ENCODE data around the gene EFNA5. TPM values are rescaled to one million over a fixed set of nuclear protein-coding genes. Genes with fewer than 3 reads are reported as not detected.
"Not testable (repeated sequence)": the region's sequence is repeated elsewhere in the genome, so short reads cannot be mapped to it uniquely, and the experiment has no call there.

The EFNA5 gene
- total RNA-seq, 5 donors from 2014 or later (not counting 1 experiment from before 2014, with no cell fraction given) = 0.06 to 2.6 (median 0.21) TPM; not detected in 1

- Mint-ChIP-seq H3K27me3 (no peaks in the 10 kb centered on the region), H3K9me3 (no peaks in the 10 kb centered on the region), H3K36me3 (no peaks in the 10 kb centered on the region), H3K4me3 (no peak overlapping the region), H3K4me1 (no peaks in the 10 kb centered on the region), H3K27ac (no peak overlapping the region)
- ChIA-PET POLR2A (no interaction called here), CTCF (interaction anchor here in 1 of 2 donors (0.6 kb wide), 1 partner anchor 25 kb away, joined by 3 read pairs; no protein-coding TSS in a partner anchor)
- Histone ChIP-seq H3K36me3 (ENCODE audit: control insufficient read depth in 2 of 2, extremely low read depth in 1 of 2, insufficient read depth in 1 of 2, low read length in 1 of 2) (no peaks in the 10 kb centered on the region), H3K4me1 (ENCODE audit: control insufficient read depth in 1 of 2, extremely low read depth in 1 of 2, insufficient read depth in 2 of 2, low read length in 2 of 2) (no peaks in the 10 kb centered on the region), H3K27ac (ENCODE audit: low read length) (no peak overlapping the region), H3K27me3 (replicated peaks in 1 of 2; ENCODE audit: control insufficient read depth in 2 of 2, extremely low read depth in 1 of 2, insufficient read depth in 2 of 2, low read length in 1 of 2) (no peaks in the 10 kb centered on the region), H3K9me3 (no peaks in the 10 kb centered on the region), H3K4me3 (ENCODE audit: control insufficient read depth in 1 of 2, extremely low read depth in 1 of 2, low read length in 1 of 2) (no peak overlapping the region)
- DNase-seq = no peak
- ATAC-seq (replicated peaks in 1 of 4) = no peak
Observed at GRCh38 chr5:107456281-107456715, 214.4 kb downstream of the EFNA5 start.

GRCh38 chr5:107455111-107455544 is 215.6 kb downstream of the EFNA5 start:
- H3K4me3 ChIP-seq (ENCODE audit: control insufficient read depth in 1 of 2, extremely low read depth in 1 of 2, low read length in 1 of 2) = no peak overlapping the region
- CTCF ChIA-PET = no interaction called here
- no CpG with 5 or more reads among the region's 4 CpGs for WGBS (ENCODE audit: insufficient coverage)
- H3K27ac Mint-ChIP-seq = no peak overlapping the region
- DNase-seq (no peak), ATAC-seq (replicated peaks in 1 of 4) (no peak)
- H3K4me3 Mint-ChIP-seq = no peak overlapping the region
- no peak overlapping the region for H3K27ac ChIP-seq (ENCODE audit: low read length)
- no peaks in the 10 kb centered on the region for H3K36me3 ChIP-seq (ENCODE audit: control insufficient read depth in 2 of 2, extremely low read depth in 1 of 2, insufficient read depth in 1 of 2, low read length in 1 of 2)
- POLR2A ChIA-PET = no interaction called here
- no peaks in the 10 kb centered on the region for H3K4me1 ChIP-seq (ENCODE audit: control insufficient read depth in 1 of 2, extremely low read depth in 1 of 2, insufficient read depth in 2 of 2, low read length in 2 of 2)
- H3K9me3 Mint-ChIP-seq = no peaks in the 10 kb centered on the region
- H3K27me3 ChIP-seq (replicated peaks in 1 of 2; ENCODE audit: control insufficient read depth in 2 of 2, extremely low read depth in 1 of 2, insufficient read depth in 2 of 2, low read length in 1 of 2) = no peaks in the 10 kb centered on the region
- H3K36me3 Mint-ChIP-seq = no peaks in the 10 kb centered on the region
- H3K4me1 Mint-ChIP-seq = no peaks in the 10 kb centered on the region
- H3K9me3 ChIP-seq = no peaks in the 10 kb centered on the region
- H3K27me3 Mint-ChIP-seq = no peaks in the 10 kb centered on the region

- 80% methylated on average over 1 of the region's 4 CpGs for WGBS (ENCODE audit: insufficient coverage)
- H3K4me3 Mint-ChIP-seq; H3K4me3 ChIP-seq (ENCODE audit: control insufficient read depth in 1 of 2, extremely low read depth in 1 of 2, low read length in 1 of 2); H3K36me3 Mint-ChIP-seq; H3K27me3 Mint-ChIP-seq; DNase-seq; H3K27me3 ChIP-seq (replicated peaks in 1 of 2; ENCODE audit: control insufficient read depth in 2 of 2, extremely low read depth in 1 of 2, insufficient read depth in 2 of 2, low read length in 1 of 2); H3K27ac ChIP-seq (ENCODE audit: low read length); POLR2A ChIA-PET; H3K36me3 ChIP-seq (ENCODE audit: control insufficient read depth in 2 of 2, extremely low read depth in 1 of 2, insufficient read depth in 1 of 2, low read length in 1 of 2); H3K4me1 ChIP-seq (ENCODE audit: control insufficient read depth in 1 of 2, extremely low read depth in 1 of 2, insufficient read depth in 2 of 2, low read length in 2 of 2); H3K27ac Mint-ChIP-seq; H3K4me1 Mint-ChIP-seq; ATAC-seq (replicated peaks in 1 of 4); H3K9me3 ChIP-seq; H3K9me3 Mint-ChIP-seq; CTCF ChIA-PET: not testable (repeated sequence)
Observed at GRCh38 chr5:107451827-107452226, 218.9 kb downstream of the EFNA5 start.

- no peaks in the 10 kb centered on the region for H3K9me3 ChIP-seq
- CTCF ChIA-PET = no interaction called here
- H3K4me1 ChIP-seq (ENCODE audit: control insufficient read depth in 1 of 2, extremely low read depth in 1 of 2, insufficient read depth in 2 of 2, low read length in 2 of 2) = no peaks in the 10 kb centered on the region
- POLR2A ChIA-PET = no interaction called here
- no peaks in the 10 kb centered on the region for H3K36me3 ChIP-seq (ENCODE audit: control insufficient read depth in 2 of 2, extremely low read depth in 1 of 2, insufficient read depth in 1 of 2, low read length in 1 of 2)
- DNase-seq (no peak), ATAC-seq (replicated peaks in 1 of 4) (no peak)
- no peak overlapping the region for H3K4me3 Mint-ChIP-seq
- H3K9me3 Mint-ChIP-seq = peaks cover 0 to 3% (median 0%) of the 10 kb centered on the region in 3 donors
- H3K4me3 ChIP-seq (ENCODE audit: control insufficient read depth in 1 of 2, extremely low read depth in 1 of 2, low read length in 1 of 2) = no peak overlapping the region
- 78% methylated on average over 1 of the region's 3 CpGs for WGBS (ENCODE audit: insufficient coverage)
- H3K36me3 Mint-ChIP-seq = no peaks in the 10 kb centered on the region
- H3K4me1 Mint-ChIP-seq = no peaks in the 10 kb centered on the region
- H3K27ac Mint-ChIP-seq = no peak overlapping the region
- peaks cover 0 to 4% of the 10 kb centered on the region in 2 donors for H3K27me3 Mint-ChIP-seq
- no peak overlapping the region for H3K27ac ChIP-seq (ENCODE audit: low read length)
- no peaks in the 10 kb centered on the region for H3K27me3 ChIP-seq (replicated peaks in 1 of 2; ENCODE audit: control insufficient read depth in 2 of 2, extremely low read depth in 1 of 2, insufficient read depth in 2 of 2, low read length in 1 of 2)
Observed at GRCh38 chr5:107451028-107451427, 219.7 kb downstream of the EFNA5 start.

- Histone ChIP-seq H3K36me3 (ENCODE audit: control insufficient read depth in 2 of 2, extremely low read depth in 1 of 2, insufficient read depth in 1 of 2, low read length in 1 of 2) (no peaks in the 10 kb centered on the region), H3K27me3 (replicated peaks in 1 of 2; ENCODE audit: control insufficient read depth in 2 of 2, extremely low read depth in 1 of 2, insufficient read depth in 2 of 2, low read length in 1 of 2) (no peaks in the 10 kb centered on the region), H3K9me3 (no peaks in the 10 kb centered on the region), H3K4me1 (ENCODE audit: control insufficient read depth in 1 of 2, extremely low read depth in 1 of 2, insufficient read depth in 2 of 2, low read length in 2 of 2) (no peaks in the 10 kb centered on the region), H3K27ac (ENCODE audit: low read length) (no peak overlapping the region), H3K4me3 (ENCODE audit: control insufficient read depth in 1 of 2, extremely low read depth in 1 of 2, low read length in 1 of 2) (no peak overlapping the region)
- no peak overlapping the region for H3K4me3 Mint-ChIP-seq
- ATAC-seq (replicated peaks in 1 of 4) (no peak), DNase-seq (no peak)
- H3K27ac Mint-ChIP-seq = no peak overlapping the region
- no CpG with 5 or more reads among the region's 3 CpGs for WGBS (ENCODE audit: insufficient coverage)
- no peaks in the 10 kb centered on the region for H3K4me1 Mint-ChIP-seq
- H3K36me3 Mint-ChIP-seq = no peaks in the 10 kb centered on the region
- H3K9me3 Mint-ChIP-seq = peaks cover 0 to 3% (median 0%) of the 10 kb centered on the region in 3 donors
- ChIA-PET CTCF (no interaction called here), POLR2A (no interaction called here)
- peaks cover 0 to 5% of the 10 kb centered on the region in 2 donors for H3K27me3 Mint-ChIP-seq
Observed at GRCh38 chr5:107450531-107450930, 220.2 kb downstream of the EFNA5 start.

GRCh38 chr5:107449369-107449768 is 221.4 kb downstream of the EFNA5 start:
- H3K27ac Mint-ChIP-seq = no peak overlapping the region
- ChIA-PET CTCF (no interaction called here), POLR2A (no interaction called here)
- no peaks in the 10 kb centered on the region for H3K27me3 ChIP-seq (replicated peaks in 1 of 2; ENCODE audit: control insufficient read depth in 2 of 2, extremely low read depth in 1 of 2, insufficient read depth in 2 of 2, low read length in 1 of 2)
- no CpG with 5 or more reads among the region's 3 CpGs for WGBS (ENCODE audit: insufficient coverage)
- H3K27ac ChIP-seq (ENCODE audit: low read length) = no peak overlapping the region
- peaks cover 0 to 3% (median 0%) of the 10 kb centered on the region in 3 donors for H3K9me3 Mint-ChIP-seq
- H3K4me1 ChIP-seq (ENCODE audit: control insufficient read depth in 1 of 2, extremely low read depth in 1 of 2, insufficient read depth in 2 of 2, low read length in 2 of 2) = no peaks in the 10 kb centered on the region
- no peak for ATAC-seq (replicated peaks in 1 of 4)
- no peak overlapping the region for H3K4me3 Mint-ChIP-seq
- no peaks in the 10 kb centered on the region for H3K4me1 Mint-ChIP-seq
- H3K36me3 Mint-ChIP-seq = no peaks in the 10 kb centered on the region
- no peak overlapping the region for H3K4me3 ChIP-seq (ENCODE audit: control insufficient read depth in 1 of 2, extremely low read depth in 1 of 2, low read length in 1 of 2)
- DNase-seq = no peak
- H3K36me3 ChIP-seq (ENCODE audit: control insufficient read depth in 2 of 2, extremely low read depth in 1 of 2, insufficient read depth in 1 of 2, low read length in 1 of 2) = no peaks in the 10 kb centered on the region
- H3K9me3 ChIP-seq = no peaks in the 10 kb centered on the region
- peaks cover 0 to 10% of the 10 kb centered on the region in 2 donors for H3K27me3 Mint-ChIP-seq

GRCh38 chr5:107447587-107447986 is 223.2 kb downstream of the EFNA5 start:
- Histone ChIP-seq H3K27me3 (replicated peaks in 1 of 2; ENCODE audit: control insufficient read depth in 2 of 2, extremely low read depth in 1 of 2, insufficient read depth in 2 of 2, low read length in 1 of 2) (no peaks in the 10 kb centered on the region), H3K27ac (ENCODE audit: low read length) (no peak overlapping the region), H3K4me3 (ENCODE audit: control insufficient read depth in 1 of 2, extremely low read depth in 1 of 2, low read length in 1 of 2) (no peak overlapping the region), H3K9me3 (no peaks in the 10 kb centered on the region), H3K4me1 (ENCODE audit: control insufficient read depth in 1 of 2, extremely low read depth in 1 of 2, insufficient read depth in 2 of 2, low read length in 2 of 2) (no peaks in the 10 kb centered on the region), H3K36me3 (ENCODE audit: control insufficient read depth in 2 of 2, extremely low read depth in 1 of 2, insufficient read depth in 1 of 2, low read length in 1 of 2) (no peaks in the 10 kb centered on the region)
- Mint-ChIP-seq H3K27me3 (peaks cover 0 to 10% of the 10 kb centered on the region in 2 donors), H3K36me3 (no peaks in the 10 kb centered on the region), H3K4me1 (no peaks in the 10 kb centered on the region), H3K27ac (peak overlapping the region in 1 of 2 donors; percentile 5), H3K4me3 (no peak overlapping the region), H3K9me3 (peaks cover 0 to 3% (median 0%) of the 10 kb centered on the region in 3 donors)
- CTCF ChIA-PET = no interaction called here
- WGBS (ENCODE audit: insufficient coverage) = 90% methylated on average over 5 of the region's 6 CpGs
- POLR2A ChIA-PET = no interaction called here
- DNase-seq (no peak), ATAC-seq (replicated peaks in 1 of 4) (no peak)
